T47D (cell line): ENCODE measurements around the gene GSG1L2.

ENCODE experiments used
- DNase-seq, 2 experiments: peaks; one replicate each; pipeline versions ENCODE4 v3.0.0 to v3.0.0-alpha.2; 2011 to 2012; ENCODE audit warnings: low read depth in 1 of 2, low spot score in 1 of 2
- JUND ChIP-seq: IDR thresholded peaks from 2 replicates; pipeline ENCODE4 v1.6.1; 2012; ENCODE audit warnings: low read depth
- in situ Hi-C: cut with HindIII; loops from 2 replicates; pipeline ENCODE4 v1.10.0; 2016; ENCODE audit warnings: low sequenced_read_pairs, low pct_unique_long_range_greater_than_20kb

GSG1L2 gene

GRCh38 chr17:9769036-9769695, 52.7 kb downstream of the GSG1L2 start:
- in situ Hi-C loops, result no loop called here
- no peak for TF ChIP-seq JUND
- no peak for DNase-seq

DNA sequence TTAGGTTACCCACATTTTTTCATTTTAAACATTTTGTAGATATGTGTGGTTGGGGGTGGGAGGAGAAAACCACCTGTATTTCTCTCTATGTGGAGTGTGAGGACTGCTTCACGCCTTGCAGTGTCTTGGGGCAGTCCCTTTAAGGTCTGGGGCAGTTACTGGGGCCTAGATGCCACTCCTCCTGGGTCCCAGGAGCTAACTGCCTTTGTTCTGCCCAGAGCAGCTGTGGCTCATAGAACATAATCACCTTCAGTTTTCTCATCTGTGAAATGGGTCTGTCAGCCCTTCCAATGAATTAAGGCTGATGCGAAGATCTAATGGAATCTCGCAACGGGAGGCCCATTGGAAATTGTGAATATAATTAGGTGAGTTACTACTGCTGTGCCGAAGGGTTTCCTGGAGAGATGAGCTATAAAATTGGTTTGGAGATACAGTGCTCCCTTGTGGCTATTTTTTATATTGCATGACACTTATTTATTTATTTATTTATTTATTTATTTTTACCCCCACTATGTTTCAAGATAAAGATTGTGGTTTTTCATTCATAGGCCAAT, 53.4 kb downstream of the GSG1L2 start:
- in situ Hi-C loops, result no loop called here
- peak; percentile 20 to 52 for DNase-seq
- no peak for TF ChIP-seq JUND

- in situ Hi-C loops, result no loop called here
- no peak for TF ChIP-seq JUND
- DNase-seq, result no peak
These were observed 54.4 kb downstream of the GSG1L2 start for GRCh38 chr17:9767432-9767991.

- in situ Hi-C loops, result no loop called here
- TF ChIP-seq JUND, result no peak
- no peak for DNase-seq
These were observed 54.9 kb downstream of the GSG1L2 start for GRCh38 chr17:9766970-9767369.

GRCh38 chr17:9765322-9765721, 56.6 kb downstream of the GSG1L2 start:
- TF ChIP-seq JUND, result no peak
- no peak for DNase-seq
- in situ Hi-C loops, result no loop called here

DNA sequence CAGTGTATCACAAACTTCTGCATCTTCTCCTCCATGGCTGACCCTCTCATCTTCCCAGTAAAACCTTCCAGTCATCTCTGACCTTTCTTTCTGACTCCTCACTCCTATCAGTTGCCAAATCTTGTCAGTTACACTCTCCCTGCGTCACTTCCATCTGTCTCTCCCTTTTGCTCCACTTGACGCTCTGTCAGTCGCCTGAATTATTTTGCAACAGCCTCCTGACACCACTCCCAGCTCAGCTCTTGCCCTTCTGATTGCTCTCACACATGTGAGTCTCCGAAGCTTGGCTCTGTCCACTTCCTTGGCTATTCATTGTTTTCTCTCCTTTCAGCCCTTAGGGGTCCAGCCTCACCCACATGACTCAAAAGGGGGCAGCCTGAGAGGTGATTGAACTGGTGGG, 58.2 kb downstream of the GSG1L2 start:
- DNase-seq, result no peak
- TF ChIP-seq JUND, result no peak
- in situ Hi-C loops, result no loop called here

GRCh38 chr17:9760266-9760665, 61.6 kb downstream of the GSG1L2 start:
- TF ChIP-seq JUND, result no peak
- DNase-seq, result no peak
- in situ Hi-C loops, result no loop called here

- in situ Hi-C loops, result no loop called here
- no peak for TF ChIP-seq JUND
These were observed 66.8 kb downstream of the GSG1L2 start for GRCh38 chr17:9755083-9755482.

More at GRCh38 chr17:9755083-9755482, 66.8 kb downstream of the GSG1L2 start:
- DNase-seq, result no peak
